Pons (tissue), 1 donor: ENCODE results near the gene SPOUT1.
A peak's percentile ranks its signal among the peaks of the same experiment; 100 is the strongest.

ENCODE experiments used
- DNase-seq: peaks from one replicate; pipeline ENCODE4 v3.0.0-alpha.2; 2016; ENCODE audit warnings: low spot score

The SPOUT1 gene

GRCh38 chr9:128836509-128837145 lies 7.0 kb upstream of the SPOUT1 start:
- DNase-seq: no peak

- DNase-seq: no peak
Observed at GRCh38 chr9:128835246-128836210, 5.9 kb upstream of the SPOUT1 start.

DNA sequence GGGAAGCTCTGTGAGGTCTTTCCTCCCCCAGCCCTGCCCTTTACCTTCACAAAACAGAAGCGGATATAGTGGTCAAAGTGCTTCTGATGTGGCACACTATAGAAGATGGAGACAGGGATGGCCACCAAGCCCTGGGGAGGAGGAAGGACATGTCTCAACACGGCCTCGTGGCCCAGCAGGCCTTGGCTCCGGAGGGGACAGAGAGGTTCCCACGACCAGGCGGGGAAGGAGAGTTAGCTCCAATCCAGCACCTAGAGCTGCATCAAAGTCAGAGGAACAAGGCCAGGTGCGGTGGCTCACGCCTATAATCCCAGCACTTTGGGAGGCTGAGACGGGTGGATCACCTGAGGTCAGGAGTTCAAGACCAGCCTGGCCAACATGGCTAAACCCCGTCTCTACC lies 4.1 kb upstream of the SPOUT1 start:
- DNase-seq: no peak

- DNase-seq: no peak
Observed at GRCh38 chr9:128828719-128829452, 708 bp downstream of the SPOUT1 start.

DNA sequence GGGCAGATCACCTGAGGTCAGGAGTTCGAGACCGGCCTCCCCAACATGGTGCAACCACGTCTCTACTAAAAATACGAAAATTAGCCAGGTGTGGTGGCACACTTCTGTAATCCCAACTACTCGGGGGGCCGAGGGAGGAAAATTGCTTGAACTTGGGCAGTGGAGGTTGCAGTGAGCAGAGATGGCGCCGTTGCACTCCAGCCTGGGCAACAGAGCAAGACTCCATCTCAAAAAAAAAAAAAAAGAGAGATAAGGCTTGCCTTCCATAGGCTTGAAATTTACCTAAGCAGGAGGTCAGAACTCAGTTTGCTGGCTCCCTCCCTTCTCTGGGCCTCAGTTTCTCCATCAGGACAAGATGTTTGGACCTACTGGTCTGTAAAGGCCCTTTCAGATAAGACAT lies 1.3 kb downstream of the SPOUT1 start:
- DNase-seq: no peak

- no peak for DNase-seq
Observed at GRCh38 chr9:128825923-128826700, 3.5 kb downstream of the SPOUT1 start.

DNA sequence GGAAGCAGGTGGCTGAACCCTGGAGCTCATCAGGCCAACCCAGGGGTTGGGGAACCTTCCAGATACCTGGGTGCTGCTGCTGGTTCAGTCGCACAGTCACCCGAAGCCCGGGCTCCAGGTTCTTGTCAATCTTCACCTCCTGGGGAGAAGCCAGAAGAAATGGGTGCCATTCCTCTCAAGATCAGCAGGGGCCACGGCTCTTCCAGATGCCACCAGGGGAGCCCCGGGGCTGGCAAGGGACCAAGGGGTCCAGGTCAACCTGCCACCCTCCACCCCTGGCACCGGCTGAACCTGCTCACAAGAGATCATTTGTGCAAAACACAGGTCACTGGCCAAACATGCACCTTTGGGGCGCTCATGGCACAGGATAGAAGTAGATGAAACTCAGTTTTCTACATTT lies 4.7 kb downstream of the SPOUT1 start:
- DNase-seq: no peak

- DNase-seq: no peak
Observed at GRCh38 chr9:128823903-128824406, 5.6 kb downstream of the SPOUT1 start.

DNA sequence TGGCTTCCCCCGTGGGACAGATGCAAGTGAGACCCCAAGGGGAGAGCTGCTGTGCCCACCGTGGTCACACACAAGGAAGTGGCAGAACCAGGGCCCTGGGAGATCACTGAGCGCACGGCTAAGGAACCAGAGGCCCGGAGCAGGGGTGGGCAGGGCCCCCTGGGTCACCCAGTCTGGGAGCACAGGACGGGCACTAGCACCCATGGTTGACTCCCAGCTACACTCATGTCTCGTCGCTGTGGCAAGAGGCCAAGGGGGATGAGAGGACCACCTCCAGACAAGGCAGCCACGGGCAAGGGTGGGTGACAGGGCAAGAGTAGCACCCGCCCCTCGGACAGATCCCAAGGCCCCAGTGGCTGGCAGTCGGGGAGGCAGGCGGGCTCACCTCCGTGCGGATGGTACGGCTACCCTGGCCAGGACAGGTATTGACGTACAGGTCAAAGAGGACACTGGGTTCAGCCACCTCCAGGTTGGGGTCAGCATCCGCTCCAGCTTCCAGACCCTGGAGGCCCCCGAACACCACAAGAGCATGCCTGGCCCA lies 6.2 kb downstream of the SPOUT1 start:
- DNase-seq: no peak

DNA sequence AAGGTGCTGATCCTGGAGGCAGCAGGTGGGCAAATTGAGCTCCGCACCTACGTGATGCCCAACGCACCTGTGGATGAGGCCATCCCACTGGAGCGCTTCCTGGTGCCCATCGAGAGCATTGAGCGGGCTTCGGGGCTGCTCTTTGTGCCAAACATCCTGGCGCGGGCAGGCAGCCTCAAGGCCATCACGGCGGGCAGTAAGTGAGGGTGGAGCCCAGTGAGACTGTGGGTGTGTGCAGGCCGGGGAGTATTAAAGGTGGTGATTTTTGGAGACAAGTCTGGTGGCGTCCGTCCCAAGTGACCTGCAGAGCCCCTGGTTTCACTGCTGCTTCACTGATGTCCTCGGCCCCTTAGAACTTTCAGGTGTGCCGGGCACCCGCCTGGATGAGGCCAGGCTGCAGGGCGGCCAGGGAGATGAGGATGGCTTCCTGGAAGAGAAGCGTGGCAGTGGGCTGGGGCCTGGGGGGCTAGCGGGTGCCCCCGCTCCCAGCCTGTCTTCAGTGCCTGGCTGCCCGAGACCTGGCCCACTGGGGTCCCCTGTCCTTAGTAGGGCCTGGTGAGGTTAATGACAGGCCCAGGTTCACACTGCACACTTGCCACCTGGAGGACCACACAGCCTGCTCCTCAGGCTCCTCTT lies 7.1 kb downstream of the SPOUT1 start:
- DNase-seq: no peak

- no peak for DNase-seq
Observed at GRCh38 chr9:128821584-128822406, 7.8 kb downstream of the SPOUT1 start.

- no peak for DNase-seq
Observed at GRCh38 chr9:128820665-128821583, 8.7 kb downstream of the SPOUT1 start.

DNA sequence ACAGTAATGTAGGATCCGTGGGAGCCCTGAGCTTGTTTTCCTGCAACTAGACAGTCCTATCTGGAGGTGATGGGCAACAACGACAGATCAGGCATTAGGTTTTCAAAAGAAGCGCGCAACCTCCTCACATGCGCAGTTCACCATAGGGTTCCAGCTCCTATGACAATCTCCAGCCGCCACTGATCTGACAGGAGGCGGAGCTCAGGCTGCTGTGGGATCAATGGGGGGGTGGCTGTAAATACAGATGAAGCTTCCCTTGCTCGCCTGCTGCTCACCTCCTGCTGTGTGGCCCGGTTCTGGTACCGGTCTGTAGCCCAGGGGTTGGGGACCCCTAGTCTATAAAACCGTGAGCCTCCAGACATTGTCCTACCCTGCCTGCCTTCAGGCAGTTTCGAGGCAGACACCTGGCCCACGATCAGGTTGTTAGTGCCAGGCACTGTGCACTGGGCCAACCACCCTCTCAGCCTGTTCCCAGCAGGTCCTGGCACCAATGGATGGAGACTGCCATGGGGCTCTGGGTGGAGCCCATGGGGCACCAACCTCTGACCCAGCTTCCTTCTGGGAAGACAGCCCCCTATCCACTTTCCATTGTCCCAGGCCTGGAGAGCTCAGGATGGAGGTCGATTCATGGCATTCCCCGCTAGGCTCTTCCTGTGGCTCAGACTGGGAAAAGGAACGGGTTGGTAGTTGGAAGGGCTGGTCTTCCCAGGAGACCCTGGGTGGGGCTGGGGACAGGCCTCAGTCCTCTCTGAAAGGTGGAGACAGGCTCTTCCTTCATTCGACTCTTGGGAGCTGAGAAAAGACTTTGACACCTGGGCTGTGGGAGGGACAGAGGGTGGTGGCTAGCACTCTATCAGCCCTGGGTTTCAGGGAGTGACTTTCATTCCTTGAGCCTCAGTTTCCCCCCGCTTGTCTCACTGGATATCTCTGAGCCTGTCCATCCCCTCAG lies 9.6 kb downstream of the SPOUT1 start:
- no peak for DNase-seq

DNA sequence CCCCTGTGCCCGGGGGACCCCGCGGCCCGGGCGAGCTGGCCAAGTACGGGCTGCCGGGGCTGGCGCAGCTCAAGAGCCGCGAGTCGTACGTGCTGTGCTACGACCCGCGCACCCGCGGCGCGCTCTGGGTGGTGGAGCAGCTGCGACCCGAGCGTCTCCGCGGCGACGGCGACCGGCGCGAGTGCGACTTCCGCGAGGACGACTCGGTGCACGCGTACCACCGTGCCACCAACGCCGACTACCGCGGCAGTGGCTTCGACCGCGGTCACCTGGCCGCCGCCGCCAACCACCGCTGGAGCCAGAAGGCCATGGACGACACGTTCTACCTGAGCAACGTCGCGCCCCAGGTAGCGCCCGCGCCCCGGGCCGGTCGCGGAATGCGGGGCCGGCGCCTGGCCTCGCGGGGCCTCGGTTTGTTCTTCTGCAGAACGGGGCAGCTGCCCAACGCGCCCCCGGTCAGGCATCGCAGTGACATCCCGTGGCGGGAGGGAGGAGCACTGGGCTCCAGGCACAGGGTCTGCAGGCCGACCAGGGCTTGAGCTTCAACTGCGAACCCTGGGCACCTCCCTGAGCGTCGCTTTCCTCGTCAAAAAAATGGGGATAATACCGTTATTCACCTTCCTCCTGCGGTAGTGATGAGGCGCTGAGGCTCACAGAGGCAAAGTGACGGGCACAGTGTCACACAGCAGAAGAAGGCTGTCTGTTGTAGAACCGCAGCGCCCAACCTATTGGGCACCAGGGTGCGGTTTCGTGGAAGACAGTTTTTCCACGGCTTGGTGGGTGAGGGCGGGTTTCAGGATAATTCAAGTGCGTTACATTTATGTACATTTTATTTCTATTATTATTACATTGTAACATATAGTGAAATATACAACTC lies 10.5 kb downstream of the SPOUT1 start:
- DNase-seq: no peak

DNA sequence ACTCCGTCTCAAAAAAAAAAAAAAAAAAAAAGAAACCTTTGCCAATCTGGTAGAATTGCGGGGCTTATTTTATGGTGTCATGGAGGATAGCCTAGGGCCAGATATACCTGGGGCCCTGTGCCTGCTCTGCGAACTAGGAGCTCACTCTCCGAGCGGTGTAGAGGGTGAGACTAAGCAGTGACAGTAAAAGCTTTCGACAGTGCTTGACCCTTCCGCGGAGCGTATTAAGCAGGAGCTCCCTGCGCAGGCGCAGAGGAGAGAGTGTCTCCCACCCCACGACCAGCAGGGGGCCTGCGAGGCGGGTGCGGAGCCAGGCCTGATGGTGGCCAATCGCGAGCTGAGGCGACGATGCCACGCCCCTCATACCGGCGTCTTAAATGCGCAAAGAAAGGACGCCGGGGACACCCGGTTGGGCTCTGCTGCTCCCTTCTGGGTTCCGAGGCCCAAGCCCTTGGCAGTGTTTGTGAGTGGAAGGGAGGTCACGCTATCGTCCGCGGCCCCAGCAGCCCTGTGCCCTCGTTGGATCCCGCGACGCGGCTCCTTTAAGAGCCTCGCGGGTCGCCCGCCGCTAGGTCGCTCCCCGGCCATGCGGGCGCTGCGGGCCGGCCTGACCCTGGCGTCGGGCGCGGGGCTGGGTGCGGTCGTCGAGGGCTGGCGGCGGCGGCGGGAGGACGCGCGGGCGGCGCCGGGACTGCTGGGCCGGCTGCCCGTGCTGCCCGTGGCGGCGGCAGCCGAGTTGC lies 11.3 kb downstream of the SPOUT1 start, which contains the start of gene ENDOG:
ENDOG (plus strand) TSS at position 402 of the 740 bp plus-strand sequence; CDS start at position 587, 185 bp downstream.
- DNase-seq: peak; percentile 98

DNA sequence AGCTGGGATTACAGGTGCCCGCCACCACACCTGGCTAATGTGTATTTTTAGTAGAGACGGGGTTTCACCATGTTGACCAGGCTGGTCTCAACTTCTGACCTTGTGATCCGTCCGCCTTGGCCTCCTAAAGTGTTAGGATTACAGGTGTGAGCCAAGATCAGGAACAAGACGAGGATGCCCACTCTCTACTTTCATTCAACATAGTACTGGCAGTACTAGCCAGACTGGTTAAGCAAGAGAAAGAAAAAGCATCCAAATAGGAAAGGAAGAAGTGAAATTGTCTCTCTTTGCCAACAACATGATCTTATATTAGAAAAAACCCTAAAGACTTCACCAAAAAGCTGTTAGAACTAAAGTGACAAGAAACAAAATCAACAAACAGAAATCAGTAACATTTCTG lies 18.7 kb downstream of the SPOUT1 start:
- DNase-seq: no peak
